NCI-H748 (cell line): ENCODE measurements around the gene CTBS.
A peak's percentile ranks its signal among the peaks of the same experiment; 100 is the strongest.

ENCODE experiments used
- DNase-seq: peaks from one replicate; lab custom pipeline; 2025; ENCODE audit not compliant: unreplicated experiment; lab: John Stamatoyannopoulos, UW

Gene CTBS

DNA sequence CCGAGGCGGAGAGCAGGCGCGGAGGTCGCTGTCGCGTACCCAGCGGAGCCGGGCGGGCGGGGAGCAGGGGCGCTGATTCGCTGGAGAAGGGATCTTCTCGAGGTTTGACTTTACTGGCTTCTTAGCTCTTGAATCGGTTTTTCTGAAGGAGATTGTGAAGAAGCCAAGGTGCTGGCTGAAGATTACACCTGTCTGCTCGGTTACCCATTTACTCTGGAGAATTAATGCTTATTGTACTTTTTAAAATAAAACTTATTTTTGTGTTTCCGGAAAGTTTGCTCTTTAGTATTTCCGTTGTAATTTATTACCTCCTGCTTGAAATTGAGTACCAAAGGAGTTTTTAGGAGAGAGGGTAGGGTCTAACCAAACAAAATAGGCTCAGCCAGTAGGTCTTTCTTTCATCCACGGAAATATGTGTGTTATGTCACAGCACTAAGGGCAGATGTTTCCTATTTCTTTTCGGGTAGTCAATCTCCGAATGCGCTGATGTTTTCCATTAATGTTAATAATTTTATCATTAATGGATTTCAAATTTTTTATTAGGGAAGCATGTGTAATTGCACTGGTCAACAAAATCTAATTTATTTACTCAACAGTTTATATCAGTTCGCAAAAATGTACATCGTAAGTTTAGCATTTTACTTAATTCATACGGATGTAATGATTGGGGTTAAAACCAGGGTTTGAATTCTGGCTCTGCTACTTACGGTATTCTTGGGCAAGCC, 67.3 kb downstream of the CTBS start:
- DNase-seq: no peak

DNA sequence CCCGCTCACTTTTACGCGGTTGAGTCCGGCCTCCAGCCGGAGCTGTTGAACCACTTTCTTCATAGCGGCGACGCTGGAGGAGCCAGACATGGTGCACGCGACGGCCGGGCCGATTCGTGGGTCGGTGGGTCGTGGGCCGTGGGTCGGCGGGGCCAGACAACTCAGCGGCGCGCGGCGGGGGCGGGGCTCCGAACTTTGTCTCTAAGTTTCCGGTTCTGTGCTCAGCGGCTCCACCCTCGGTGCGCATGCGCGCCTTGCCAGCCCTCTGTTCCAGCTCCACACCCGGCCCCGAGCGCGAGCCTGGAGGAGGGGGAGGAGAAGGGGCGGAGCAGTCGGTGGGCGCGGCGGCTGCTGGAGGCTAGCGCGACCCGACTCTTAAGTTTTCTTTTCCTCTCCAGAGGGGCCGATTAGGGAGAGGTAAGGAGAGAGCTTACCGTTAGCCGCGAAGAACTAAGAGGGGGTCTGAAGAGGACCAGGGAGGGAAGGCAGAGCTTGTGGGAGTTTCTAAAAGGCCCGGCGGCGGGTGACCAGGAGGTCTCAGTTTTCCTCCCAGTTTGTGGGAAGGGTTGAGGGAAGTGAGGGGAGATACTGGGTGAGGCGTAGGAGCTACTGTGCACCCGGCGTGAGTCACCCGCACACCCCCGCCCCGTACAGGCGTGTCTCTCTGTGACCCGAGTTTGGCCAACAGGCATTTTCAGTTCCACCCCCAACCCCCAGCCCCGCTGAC, 68.1 kb downstream of the CTBS start, which contains the start of the genes GNG5 and SPATA1:
TSS of gene GNG5 (minus strand) at position 580 of the 727 bp plus-strand sequence. CDS start at position 90, 490 bp downstream.
TSS of gene SPATA1 (plus strand) at position 385 of the 727 bp plus-strand sequence. CDS start 9,974 bp downstream, outside the sequence.
- peak; percentile 95 for DNase-seq

DNA sequence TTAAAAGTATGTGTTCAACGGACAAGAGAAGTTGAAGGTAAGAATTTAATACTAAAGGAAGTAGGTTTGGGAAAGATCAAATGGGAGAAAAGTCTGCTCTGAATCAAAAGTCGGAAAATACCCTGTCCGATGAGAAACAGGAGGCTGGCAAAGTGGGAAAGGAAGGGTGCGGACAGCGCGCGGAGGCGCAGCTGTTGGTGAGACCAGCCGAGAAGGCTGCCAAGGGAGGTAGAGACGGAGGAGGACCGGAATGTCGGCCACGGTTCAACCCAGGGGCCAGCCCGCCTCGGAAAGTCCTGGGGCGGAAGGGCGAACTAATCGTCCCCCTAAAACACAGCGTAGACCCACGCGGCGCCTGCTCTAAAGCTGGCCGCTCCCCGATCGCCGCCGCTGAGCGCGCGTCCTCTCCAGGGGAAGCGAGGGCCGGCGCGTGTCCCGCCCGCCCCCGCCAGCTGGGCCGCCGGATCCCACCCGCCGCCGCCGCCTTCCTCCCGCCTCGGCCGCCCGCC, 68.7 kb downstream of the CTBS start:
- DNase-seq: peak; percentile 80

DNA sequence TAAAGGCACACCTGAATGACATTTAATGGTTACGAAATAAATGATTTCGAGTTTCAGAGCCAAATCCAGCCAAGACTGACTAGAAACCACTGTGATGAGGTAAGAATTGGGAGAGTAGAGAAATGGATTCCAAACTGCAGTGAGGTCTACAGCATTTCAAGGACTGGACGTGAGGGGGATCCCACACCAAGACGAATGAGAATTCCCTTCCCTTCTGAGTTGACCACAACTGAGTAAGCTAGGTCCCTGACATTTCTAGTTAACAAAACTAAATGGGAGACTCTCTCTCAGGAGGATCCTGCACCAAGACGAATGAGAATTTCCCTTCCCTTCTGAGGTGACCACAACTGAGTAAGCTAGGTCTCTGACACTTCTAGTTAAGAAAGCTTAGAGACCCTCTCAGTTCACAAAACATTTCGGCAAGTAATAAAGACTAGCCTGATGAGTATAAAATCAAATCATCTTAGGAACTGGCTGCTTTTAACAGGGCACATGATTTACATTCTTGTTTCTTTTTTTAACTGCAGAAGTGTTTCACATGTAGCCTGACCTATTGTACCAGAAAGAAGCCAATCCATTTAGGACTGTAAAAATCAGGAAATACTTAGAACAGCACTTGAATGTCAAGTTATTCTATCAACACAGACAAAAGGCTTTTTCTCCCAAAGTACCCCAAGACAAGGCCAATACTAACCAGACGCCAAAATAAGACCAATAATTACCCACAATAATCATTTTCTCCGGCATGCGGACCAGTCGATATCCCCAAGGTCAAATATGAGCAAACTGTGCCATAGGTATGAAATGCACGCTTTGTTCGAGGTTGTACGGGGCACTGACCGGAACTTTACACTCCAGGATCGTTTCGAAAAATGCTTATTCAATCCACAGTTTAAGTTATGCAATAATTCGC, 69.4 kb downstream of the CTBS start:
- DNase-seq: peak; percentile 36

DNA sequence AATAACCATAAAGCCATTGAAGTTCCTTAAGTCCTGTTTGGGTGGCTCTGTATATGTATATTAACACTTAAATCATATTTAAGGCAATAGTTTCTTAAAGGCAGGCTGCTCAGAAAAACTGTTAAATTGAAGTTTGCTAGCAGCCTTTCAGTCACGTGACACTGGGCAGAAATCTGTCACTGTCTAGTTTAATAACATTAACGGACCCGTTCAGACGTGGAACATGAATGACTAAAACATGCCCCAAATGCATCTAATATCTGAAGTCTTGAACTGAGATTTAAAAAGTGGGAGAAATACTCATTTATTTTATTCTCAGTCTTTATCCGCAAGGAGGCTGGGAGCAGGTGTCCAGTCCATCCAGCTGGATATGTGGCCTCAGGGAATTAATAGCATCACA, 71.3 kb downstream of the CTBS start:
- no peak for DNase-seq
